OCI-LY1 (cell line): ENCODE data around the gene DNAJC30.
A peak's percentile ranks its signal among the peaks of the same experiment; 100 is the strongest.

ENCODE experiments used
- H2AFZ ChIP-seq: fragments of 200-600 bp; sonication (generic), shearing (Covaris generic); 2 replicates; pipeline ENCODE4 v1.6.0; 2014; ENCODE audit warnings: antibody characterized with exemption, mild to moderate bottlenecking, low read length
- H3F3A ChIP-seq: fragments of 200-600 bp; sonication (generic), shearing (Covaris generic); 2 replicates; pipeline ENCODE4 v1.6.0; 2014; ENCODE audit warnings: mild to moderate bottlenecking, antibody characterized with exemption, low read length, moderate library complexity; ENCODE audit not compliant: insufficient read depth
- H3K27ac ChIP-seq: fragments of 200-600 bp; sonication (generic); 2 replicates; pipeline ENCODE4 v1.5.1; 2014; ENCODE audit warnings: low read length, mixed run types, mild to moderate bottlenecking, low read depth; ENCODE audit not compliant: poor library complexity, severe bottlenecking
- H3K27me3 ChIP-seq: fragments of 200-600 bp; sonication (generic); 2 replicates; pipeline ENCODE4 v1.6.0; 2014; ENCODE audit warnings: antibody characterized with exemption, mild to moderate bottlenecking, low read length, moderate library complexity; ENCODE audit not compliant: insufficient read depth
- H3K36me3 ChIP-seq: fragments of 200-600 bp; sonication (generic); 2 replicates; pipeline ENCODE4 v1.6.1; 2014; ENCODE audit warnings: mild to moderate bottlenecking, antibody characterized with exemption, low read length, moderate library complexity, mixed read lengths; ENCODE audit not compliant: insufficient read depth
- H3K4me1 ChIP-seq: fragments of 200-600 bp; sonication (generic); 2 replicates; pipeline ENCODE4 v1.5.1; 2014; ENCODE audit warnings: mild to moderate bottlenecking, low read length, moderate library complexity; ENCODE audit not compliant: insufficient read depth, severe bottlenecking
- H3K4me2 ChIP-seq: fragments of 200-600 bp; sonication (generic), shearing (Covaris generic); 2 replicates; pipeline ENCODE4 v1.6.1; 2014; ENCODE audit warnings: low read length
- H3K4me3 ChIP-seq: fragments of 200-600 bp; sonication (generic); 2 replicates; pipeline ENCODE4 v1.5.1; 2014; ENCODE audit warnings: low read length, low read depth, mild to moderate bottlenecking, mixed read lengths; ENCODE audit not compliant: poor library complexity, severe bottlenecking
- H3K79me2 ChIP-seq: fragments of 200-600 bp; shearing (Covaris generic); 2 replicates; pipeline ENCODE4 v1.6.1; 2016; ENCODE audit warnings: mixed run types, low read length, mixed read lengths; ENCODE audit not compliant: insufficient read depth
- H3K9ac ChIP-seq: fragments of 200-600 bp; sonication (generic), shearing (Covaris generic); 2 replicates; pipeline ENCODE4 v1.6.1; 2014; ENCODE audit warnings: mild to moderate bottlenecking, low read length, mixed read lengths
- H3K9me2 ChIP-seq: fragments of 200-600 bp; sonication (generic), shearing (Covaris generic); 2 replicates; pipeline ENCODE4 v1.6.1; 2014; ENCODE audit warnings: low read depth, mild to moderate bottlenecking, low read length, mixed read lengths
- H3K9me3 ChIP-seq: fragments of 200-600 bp; shearing (Covaris generic); 2 replicates; pipeline ENCODE4 v1.6.1; 2014; ENCODE audit warnings: low read length, mixed read lengths
- H4K20me1 ChIP-seq: fragments of 200-600 bp; sonication (generic), shearing (Covaris generic); 2 replicates; pipeline ENCODE4 v1.6.0; 2016; ENCODE audit warnings: mild to moderate bottlenecking, low read length; ENCODE audit not compliant: insufficient read depth
- EZH2 ChIP-seq: fragments of 200-600 bp; sonication (generic), shearing (Covaris generic); IDR thresholded peaks from 2 replicates; pipeline ENCODE4 v1.8.0; 2017; ENCODE audit warnings: borderline replicate concordance, mixed run types, mild to moderate bottlenecking, antibody characterized with exemption, low read length, moderate library complexity, mixed read lengths
- TF ChIP-seq, protein P1 (sequence below): fragments of 200-600 bp; sonication (generic), shearing (Covaris generic); IDR thresholded peaks from 2 replicates; pipeline ENCODE4 v1.5.1; 2017; ENCODE audit warnings: mild to moderate bottlenecking, antibody characterized with exemption, low read length, moderate library complexity, mixed read lengths

DNAJC30 gene

GRCh38 chr7:73719806-73720169, 36.5 kb upstream of the DNAJC30 start:
- peaks cover 19% of the 10 kb centered on the region for H3K4me1 ChIP-seq
- H3K27ac ChIP-seq: no peak overlapping the region
- peak overlapping the region; percentile 69 for H3K4me2 ChIP-seq
- no peaks in the 10 kb centered on the region for H3K9me3 ChIP-seq
- no peak overlapping the region for H2AFZ ChIP-seq
- no peaks in the 10 kb centered on the region for H3K36me3 ChIP-seq
- no peak for TF ChIP-seq EZH2
- TF ChIP-seq, protein P1, sequence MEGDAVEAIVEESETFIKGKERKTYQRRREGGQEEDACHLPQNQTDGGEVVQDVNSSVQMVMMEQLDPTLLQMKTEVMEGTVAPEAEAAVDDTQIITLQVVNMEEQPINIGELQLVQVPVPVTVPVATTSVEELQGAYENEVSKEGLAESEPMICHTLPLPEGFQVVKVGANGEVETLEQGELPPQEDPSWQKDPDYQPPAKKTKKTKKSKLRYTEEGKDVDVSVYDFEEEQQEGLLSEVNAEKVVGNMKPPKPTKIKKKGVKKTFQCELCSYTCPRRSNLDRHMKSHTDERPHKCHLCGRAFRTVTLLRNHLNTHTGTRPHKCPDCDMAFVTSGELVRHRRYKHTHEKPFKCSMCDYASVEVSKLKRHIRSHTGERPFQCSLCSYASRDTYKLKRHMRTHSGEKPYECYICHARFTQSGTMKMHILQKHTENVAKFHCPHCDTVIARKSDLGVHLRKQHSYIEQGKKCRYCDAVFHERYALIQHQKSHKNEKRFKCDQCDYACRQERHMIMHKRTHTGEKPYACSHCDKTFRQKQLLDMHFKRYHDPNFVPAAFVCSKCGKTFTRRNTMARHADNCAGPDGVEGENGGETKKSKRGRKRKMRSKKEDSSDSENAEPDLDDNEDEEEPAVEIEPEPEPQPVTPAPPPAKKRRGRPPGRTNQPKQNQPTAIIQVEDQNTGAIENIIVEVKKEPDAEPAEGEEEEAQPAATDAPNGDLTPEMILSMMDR: no peak
- H3K79me2 ChIP-seq: no peaks in the 10 kb centered on the region
- peak overlapping the region; percentile 52 for H3K4me3 ChIP-seq
- 0 out of 2 replicates have a peak, but pooled peaks cover 5% of the 10 kb centered on the region for H3K27me3 ChIP-seq
- no peaks in the 10 kb centered on the region for H3F3A ChIP-seq
- H3K9me2 ChIP-seq: no peaks in the 10 kb centered on the region
- no peaks in the 10 kb centered on the region for H4K20me1 ChIP-seq
- H3K9ac ChIP-seq: no peak overlapping the region

DNA sequence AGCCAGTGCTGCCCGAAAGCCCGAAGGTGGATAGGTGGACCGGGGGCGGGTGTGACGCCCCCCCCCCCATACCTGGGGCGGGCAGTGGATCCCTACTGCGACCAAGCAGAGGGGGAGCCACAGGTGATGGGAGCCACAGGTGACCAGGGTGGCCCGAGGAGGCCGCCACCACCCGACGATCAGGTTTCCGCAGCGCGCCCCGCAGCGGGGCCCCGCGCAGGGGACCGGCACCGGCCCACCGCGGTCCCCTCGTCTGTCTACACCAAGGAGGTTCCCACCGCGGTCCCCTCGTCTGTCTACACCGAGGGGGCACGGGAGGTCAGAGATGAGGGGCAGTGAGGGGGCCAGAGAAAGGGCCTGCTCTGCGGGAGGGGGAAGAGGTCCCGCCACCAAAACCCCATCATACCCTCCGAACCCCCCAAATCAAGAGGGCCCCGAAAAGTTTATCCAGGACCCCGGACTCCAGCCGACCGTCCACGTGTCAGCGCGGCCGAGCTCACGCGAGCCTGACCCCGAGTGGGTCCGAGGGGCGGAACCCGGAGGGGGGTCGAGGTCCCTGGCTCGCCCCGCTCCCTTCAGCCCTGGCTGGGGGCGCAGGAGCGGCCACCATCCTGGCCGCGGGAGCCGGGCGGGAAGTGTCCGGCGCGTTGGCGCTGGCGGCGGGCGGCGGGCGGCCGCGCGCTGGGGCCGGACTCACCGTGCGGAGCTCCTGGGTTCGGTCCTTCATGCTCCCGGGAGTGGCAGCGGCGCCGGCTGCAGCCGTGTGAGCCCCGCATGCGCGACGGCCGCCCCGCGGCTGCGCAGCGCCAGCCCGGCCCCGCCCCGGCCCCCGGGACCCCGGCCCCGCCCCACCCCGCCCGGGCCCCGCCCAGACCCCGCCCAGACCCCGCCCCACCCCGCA, 35.9 kb upstream of the DNAJC30 start, which contains the start of gene STX1A:
TSS of gene STX1A (minus strand) at position 765 of the 901 bp plus-strand sequence. CDS start at position 727, 38 bp downstream.
- Histone ChIP-seq H3K9me3 (no peaks in the 10 kb centered on the region), H2AFZ (peak within 1 kb of the TSS; percentile 70; the same call in 1 of the 2 replicates), H3K4me3 (peak within 1 kb of the TSS; percentile 81), H4K20me1 (no peaks in the 10 kb centered on the region), H3K79me2 (no peaks in the 10 kb centered on the region), H3K27ac (no peak within 1 kb of the TSS), H3K4me1 (peaks cover 19% of the 10 kb centered on the region), H3K9me2 (no peaks in the 10 kb centered on the region), H3K36me3 (no peaks in the 10 kb centered on the region), H3K27me3 (0 out of 2 replicates have a peak, but pooled peaks cover 5% of the 10 kb centered on the region), H3F3A (no peaks in the 10 kb centered on the region), H3K9ac (peak within 1 kb of the TSS; percentile 80), H3K4me2 (peak within 1 kb of the TSS; percentile 87)
- no peak for TF ChIP-seq EZH2
- TF ChIP-seq, protein P1: no peak; the same call in 1 of the 2 replicates

- H3K36me3 ChIP-seq: no peaks in the 10 kb centered on the region
- no peaks in the 10 kb centered on the region for H4K20me1 ChIP-seq
- H3K4me2 ChIP-seq: peak overlapping the region; percentile 87
- peaks cover 19% of the 10 kb centered on the region for H3K4me1 ChIP-seq
- H3K9me2 ChIP-seq: no peaks in the 10 kb centered on the region
- no peak overlapping the region; the same call in 1 of the 2 replicates for H3K9ac ChIP-seq
- no peak overlapping the region for H2AFZ ChIP-seq
- H3K27ac ChIP-seq: no peak overlapping the region
- peak overlapping the region; percentile 81 for H3K4me3 ChIP-seq
- TF ChIP-seq, protein P1: no peak
- no peak for TF ChIP-seq EZH2
- H3K79me2 ChIP-seq: no peaks in the 10 kb centered on the region
- no peaks in the 10 kb centered on the region for H3K9me3 ChIP-seq
- 0 out of 2 replicates have a peak, but pooled peaks cover 5% of the 10 kb centered on the region for H3K27me3 ChIP-seq
- H3F3A ChIP-seq: no peaks in the 10 kb centered on the region
Measured at GRCh38 chr7:73718438-73718881, 35.2 kb upstream of the DNAJC30 start.
